HCT116 (cell line): ENCODE data around the gene PPP2R2D. TPM values are rescaled to one million over a fixed set of nuclear protein-coding genes. Genes with fewer than 3 reads are reported as not detected.
"Not testable (repeated sequence)": the region's sequence is repeated elsewhere in the genome, so short reads cannot be mapped to it uniquely, and the experiment has no call there.

ENCODE experiments used
- ATAC-seq: fragments of 200-7000 bp; cut with Tn5 transposase; 2 replicates; pipeline ENCODE4 v1.9.1; 2020; ENCODE audit warnings: mild to moderate bottlenecking, moderate library complexity
- BruUV-seq: library from RNA; stranded (reverse); fragments of 400-500 nt; replicated peaks from 2 replicates; lab custom pipeline; 2021; lab: Mats Ljungman, UMichigan
- CTCF ChIA-PET: fragments of 300-600 bp; sonication (Branson Sonifier 250); formaldehyde crosslinking; loops from one replicate; lab custom pipeline; 2021; ENCODE audit warnings: antibody characterized with exemption; lab: Charles Lee
- POLR2A ChIA-PET: fragments of 300-600, 350-600 bp; sonication (Branson Sonifier 250); formaldehyde crosslinking; loops from one replicate; lab custom pipeline; 2021; ENCODE audit warnings: antibody characterized with exemption; lab: Charles Lee
- RAD21 ChIA-PET, 2 experiments: fragments of 300-600 bp; sonication (Branson Sonifier 250); formaldehyde crosslinking; loops; one replicate each; lab custom pipeline; 2023; ENCODE audit warnings: low total read pairs in 2 of 2; ENCODE audit not compliant: uncharacterized antibody in 2 of 2, unreplicated experiment in 2 of 2, low non-redundant PET in 1 of 2; lab: Charles Lee
- DNase-seq: peaks from one replicate; pipeline ENCODE4 v3.0.0-alpha.2; 2010; ENCODE audit warnings: low read depth, low spot score
- H2AFZ ChIP-seq: fragments of 200-600 bp; shearing (Covaris generic), sonication (generic); 2 replicates; pipeline ENCODE4 v1.6.1; 2017; ENCODE audit warnings: low read depth, mixed run types, mixed read lengths, antibody characterized with exemption, low read length; ENCODE audit not compliant: poor library complexity, severe bottlenecking
- H3K27ac ChIP-seq: 2 replicates; pipeline ENCODE4 v1.5.1; 2012; ENCODE audit warnings: low read depth, low read length
- H3K27me3 ChIP-seq: fragments of 200-600 bp; sonication (generic); 2 replicates; pipeline ENCODE4 v1.6.1; 2016; ENCODE audit warnings: mixed run types, low read length, mixed read lengths; ENCODE audit not compliant: insufficient read depth
- H3K36me3 ChIP-seq, 2 experiments: fragments of 200-500 bp in 1 of 2; fragments of 200-600 bp in 1 of 2; sonication (Bioruptor generic) in 1 of 2; sonication (generic) in 1 of 2; 2 replicates each; pipeline versions ENCODE4 v1.5.1 to v1.6.1; 2014 to 2016; ENCODE audit warnings: low read length in 2 of 2, inconsistent platforms in 1 of 2, mixed read lengths in 1 of 2, mixed run types in 1 of 2; ENCODE audit not compliant: insufficient read depth in 2 of 2, control insufficient read depth in 1 of 2
- H3K4me1 ChIP-seq, 2 experiments: fragments of 200-600 bp in 1 of 2; sonication (generic) in 1 of 2; 2 replicates each; pipeline versions ENCODE4 v1.5.1 to v1.6.1; 2012 to 2017; ENCODE audit warnings: low read length in 2 of 2, inconsistent platforms in 1 of 2, mild to moderate bottlenecking in 1 of 2, mixed read lengths in 1 of 2, mixed run types in 1 of 2, moderate library complexity in 1 of 2; ENCODE audit not compliant: insufficient read depth in 2 of 2, control insufficient read depth in 1 of 2
- H3K4me2 ChIP-seq: fragments of 200-600 bp; sonication (generic); 2 replicates; pipeline ENCODE4 v1.6.1; 2017; ENCODE audit warnings: mixed run types, low read length, mixed read lengths
- H3K4me3 ChIP-seq, 2 experiments: fragments of 200-600 bp in 1 of 2; sonication (generic) in 1 of 2; replicated peaks in 1 of 2; 2 replicates each; pipeline ENCODE4 v1.5.1; 2011 to 2016; ENCODE audit warnings: low read length in 2 of 2, control low read depth in 1 of 2, low read depth in 1 of 2, mild to moderate bottlenecking in 1 of 2, mixed read lengths in 1 of 2, mixed run types in 1 of 2
- H3K79me2 ChIP-seq: fragments of 200-600 bp; sonication (generic); 2 replicates; pipeline ENCODE4 v1.6.1; 2017; ENCODE audit warnings: mild to moderate bottlenecking, mixed run types, low read length, moderate library complexity, mixed read lengths; ENCODE audit not compliant: insufficient read depth
- H3K9ac ChIP-seq: fragments of 200-600 bp; sonication (generic); 2 replicates; pipeline ENCODE4 v1.6.1; 2016; ENCODE audit warnings: low read length, mixed read lengths
- H3K9me2 ChIP-seq: fragments of 200-600 bp; sonication (generic), shearing (Covaris generic); 2 replicates; pipeline ENCODE4 v1.6.1; 2017; ENCODE audit warnings: mixed run types, mild to moderate bottlenecking, moderate library complexity; ENCODE audit not compliant: insufficient read depth
- H3K9me3 ChIP-seq, 2 experiments: fragments of 200-500 bp in 1 of 2; fragments of 200-600 bp in 1 of 2; sonication (Bioruptor generic) in 1 of 2; sonication (generic) in 1 of 2; 2 replicates each; pipeline ENCODE4 v1.6.1; 2014 to 2017; ENCODE audit warnings: low read length in 2 of 2, mixed read lengths in 2 of 2, inconsistent platforms in 1 of 2, low read depth in 1 of 2, mild to moderate bottlenecking in 1 of 2, mixed run types in 1 of 2, moderate library complexity in 1 of 2; ENCODE audit not compliant: control insufficient read depth in 1 of 2, insufficient read depth in 1 of 2
- H4K20me1 ChIP-seq: fragments of 200-600 bp; sonication (generic), shearing (Covaris generic); 2 replicates; pipeline ENCODE4 v1.6.1; 2017; ENCODE audit warnings: mixed run types, mild to moderate bottlenecking, moderate library complexity; ENCODE audit not compliant: insufficient read depth
- ATF3 ChIP-seq: IDR thresholded peaks from 2 replicates; pipeline ENCODE4 v1.6.1; 2012
- EZH2 ChIP-seq: fragments of 200-600 bp; sonication (generic); IDR thresholded peaks from 2 replicates; pipeline ENCODE4 v1.6.1; 2017; ENCODE audit warnings: antibody characterized with exemption, mixed run types
- intact Hi-C: fragments of 100-400 bp; cut with micrococcal nuclease; formaldehyde crosslinking; loops from 2 replicates; pipeline ENCODE4 v1.10.0; 2022
- total RNA-seq: library from RNA; stranded (reverse); gene quantifications from one replicate; pipeline ENCODE4 v1.2.1, GENCODE V29; 2021; ENCODE audit not compliant: unreplicated experiment

The PPP2R2D gene
- total RNA-seq, 1 experiment from 2014 or later: 18.1 TPM

- ATAC-seq (no peak), DNase-seq (no peak)
- ChIA-PET POLR2A (no interaction called here), RAD21 (no interaction called here), CTCF (no interaction called here)
- intact Hi-C loops: no loop called here
- no peak overlapping the region for H3K4me3 ChIP-seq
- no peaks in the 10 kb centered on the region for H3K9me3 ChIP-seq
- H3K36me3 ChIP-seq: no peaks in the 10 kb centered on the region
- TF ChIP-seq ATF3 (no peak), EZH2 (no peak)
- H4K20me1 ChIP-seq: no peaks in the 10 kb centered on the region
- H3K79me2 ChIP-seq: no peaks in the 10 kb centered on the region
- H3K4me2 ChIP-seq: no peak overlapping the region
- H3K27me3 ChIP-seq: no peaks in the 10 kb centered on the region
- H3K27ac ChIP-seq: no peak overlapping the region
- no peak overlapping the region for H2AFZ ChIP-seq
- H3K4me1 ChIP-seq: peaks cover 0 to 10% of the 10 kb centered on the region in 2 experiments; a peak in 1 of 4 replicates
- BruUV-seq: no TSS peak
- no peak overlapping the region for H3K9ac ChIP-seq
- H3K9me2 ChIP-seq: no peaks in the 10 kb centered on the region
These were observed 18.0 kb upstream of the PPP2R2D start for GRCh38 chr10:131882590-131883451.

GRCh38 chr10:131883621-131884393 is 17.0 kb upstream of the PPP2R2D start:
- H2AFZ ChIP-seq, H3K4me3 ChIP-seq, H4K20me1 ChIP-seq, RAD21 ChIA-PET, H3K9me3 ChIP-seq, H3K9ac ChIP-seq, DNase-seq, CTCF ChIA-PET, intact Hi-C loops, POLR2A ChIA-PET, H3K79me2 ChIP-seq, H3K4me2 ChIP-seq, ATAC-seq, H3K27ac ChIP-seq, H3K27me3 ChIP-seq, H3K9me2 ChIP-seq, BruUV-seq, H3K36me3 ChIP-seq: not testable (repeated sequence)
- H3K4me1 ChIP-seq: peaks cover 7 to 20% of the 10 kb centered on the region in 2 experiments
